Stomach (tissue), 9 donors: ENCODE data around the gene WHAMM. TPM values are rescaled to one million over a fixed set of nuclear protein-coding genes. Genes with fewer than 3 reads are reported as not detected.
A peak's percentile ranks its signal among the peaks of the same experiment; 100 is the strongest.

Experiments used
- DNase-seq, 2 donors: peaks; one replicate each; pipeline versions ENCODE4 v3.0.0 to v3.0.0-alpha.2; 2013 to 2019
- H3K27ac ChIP-seq, 5 donors: fragments of 200-600 bp in 4 of 5; sonication (generic) in 4 of 5; one replicate each; pipeline ENCODE4 v1.5.1; 2013 to 2019; ENCODE audit warnings: mild to moderate bottlenecking in 1 of 5, moderate library complexity in 1 of 5
- H3K27me3 ChIP-seq, 3 donors: fragments of 200-600 bp; sonication (generic); one replicate each; pipeline ENCODE4 v1.5.1; 2017 to 2019; ENCODE audit warnings: mixed run types in 1 of 3
- H3K36me3 ChIP-seq, 4 donors: fragments of 200-600 bp; sonication (generic); 1 replicate in 3 of 4; 2 replicates in 1 of 4; pipeline ENCODE4 v1.5.1; 2016 to 2019
- H3K4me1 ChIP-seq, 4 donors: fragments of 200-600 bp; sonication (generic); one replicate each; pipeline ENCODE4 v1.5.1; 2016 to 2019
- H3K4me3 ChIP-seq, 4 donors: fragments of 200-600 bp; sonication (generic) in 3 of 4; one replicate each; pipeline ENCODE4 v1.5.1; 2016 to 2019; ENCODE audit warnings: mild to moderate bottlenecking in 1 of 4
- H3K9me3 ChIP-seq, 4 donors: fragments of 200-600 bp; sonication (generic); one replicate each; pipeline ENCODE4 v1.5.1; 2016 to 2019
- EP300 ChIP-seq: sonication (generic); formaldehyde crosslinking; IDR thresholded peaks from one replicate; pipeline ENCODE4 v1.6.1; 2017; ENCODE audit warnings: antibody characterized with exemption
- POLR2A ChIP-seq, 4 donors: fragments of 450-650 bp; IDR thresholded peaks; one replicate each; pipeline ENCODE4 v1.6.1; 2016; ENCODE audit warnings: antibody characterized with exemption in 4 of 4, control low read depth in 2 of 4, mild to moderate bottlenecking in 1 of 4, moderate library complexity in 1 of 4
- POLR2AphosphoS5 ChIP-seq, 3 donors: sonication (generic); formaldehyde crosslinking; IDR thresholded peaks; one replicate each; pipeline ENCODE4 v1.6.1; 2016; ENCODE audit warnings: antibody characterized with exemption in 3 of 3
- WGBS, 5 donors: extraction: QIAGEN DNeasy Blood & Tissue Kit in 3 of 5; methylation state at CpG; one replicate each; pipeline versions ENCODE4 v1.1.5 to v1.1.7; 2013 to 2018; 5-methylcytosine and 5-hydroxymethylcytosine counted together
- intact Hi-C: fragments of 100-400 bp; cut with DNase I; formaldehyde crosslinking; loops from one replicate; pipeline ENCODE4 v1.15.1; 2023; ENCODE audit warnings: low total_unique reads
- polyA plus RNA-seq, 3 donors: library from polyadenylated mRNA; stranded (reverse); fragments of 200-250 nt; gene quantifications; one replicate each; pipeline ENCODE4 v1.2.3, GENCODE V29; 2013
- total RNA-seq, 5 donors: library from RNA; depleted of rRNA; stranded (reverse); fragments of >200 nt; gene quantifications; one replicate each; pipeline versions ENCODE4 v1.1.0 to v1.2.3, GENCODE V29; 2014 to 2016
- TF ChIP-seq, protein P1 (sequence below), 7 experiments: fragments of 450-650 bp in 4 of 7; fragments of 200-600 bp in 3 of 7; sonication (generic) in 3 of 7; IDR thresholded peaks; one replicate each; pipeline ENCODE4 v1.5.1; 2016 to 2019; ENCODE audit warnings: antibody characterized with exemption in 7 of 7, control low read depth in 2 of 7, mild to moderate bottlenecking in 1 of 7
- donor health status: healthy with polysubstance abuse.
- donor health status: Bipolar disorder and iron deficiency.
- donor health status: healthy.

The WHAMM gene
- total and polyA plus RNA-seq, 8 donors: 3.6 to 44.6 (median 7.3) TPM

DNA sequence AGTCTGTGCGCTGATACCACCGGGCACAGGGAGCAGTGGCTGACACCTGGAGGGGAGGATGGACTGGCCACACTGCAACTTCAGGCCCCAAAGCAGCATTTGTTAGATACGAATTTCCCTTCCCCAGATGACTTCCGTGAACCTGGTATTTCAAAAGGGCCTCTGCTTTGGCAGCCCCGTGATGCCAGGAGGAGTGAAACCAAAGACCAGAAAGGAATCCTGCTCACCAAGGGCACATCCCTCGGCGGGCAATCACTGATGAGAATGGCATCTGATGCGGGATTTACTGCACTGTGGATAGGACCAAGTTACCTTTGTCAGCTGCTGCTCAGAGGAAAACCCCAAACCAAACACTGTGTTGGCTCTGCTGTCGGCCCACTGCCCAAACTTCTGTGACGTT is 65.5 kb downstream of the WHAMM start:
- no peak overlapping the region for H3K4me3 ChIP-seq
- H3K9me3 ChIP-seq: no peaks in the 10 kb centered on the region
- intact Hi-C loops: no loop called here
- WGBS, 5 donors: 77 to 95% (median 85%) methylated on average over 10 of the region's 10 CpGs
- H3K36me3 ChIP-seq: peaks cover 5 to 39% (median 29%) of the 10 kb centered on the region in 4 donors
- H3K27ac ChIP-seq: no peak overlapping the region
- no peaks in the 10 kb centered on the region for H3K27me3 ChIP-seq
- peak in 1 of 2 donors; percentile 14 for DNase-seq
- TF ChIP-seq POLR2AphosphoS5 (IDR thresholded peaks at IDR 0.05) (no peak), EP300 (no peak), POLR2A (IDR thresholded peaks at IDR 0.05) (no peak)
- TF ChIP-seq, protein P1, sequence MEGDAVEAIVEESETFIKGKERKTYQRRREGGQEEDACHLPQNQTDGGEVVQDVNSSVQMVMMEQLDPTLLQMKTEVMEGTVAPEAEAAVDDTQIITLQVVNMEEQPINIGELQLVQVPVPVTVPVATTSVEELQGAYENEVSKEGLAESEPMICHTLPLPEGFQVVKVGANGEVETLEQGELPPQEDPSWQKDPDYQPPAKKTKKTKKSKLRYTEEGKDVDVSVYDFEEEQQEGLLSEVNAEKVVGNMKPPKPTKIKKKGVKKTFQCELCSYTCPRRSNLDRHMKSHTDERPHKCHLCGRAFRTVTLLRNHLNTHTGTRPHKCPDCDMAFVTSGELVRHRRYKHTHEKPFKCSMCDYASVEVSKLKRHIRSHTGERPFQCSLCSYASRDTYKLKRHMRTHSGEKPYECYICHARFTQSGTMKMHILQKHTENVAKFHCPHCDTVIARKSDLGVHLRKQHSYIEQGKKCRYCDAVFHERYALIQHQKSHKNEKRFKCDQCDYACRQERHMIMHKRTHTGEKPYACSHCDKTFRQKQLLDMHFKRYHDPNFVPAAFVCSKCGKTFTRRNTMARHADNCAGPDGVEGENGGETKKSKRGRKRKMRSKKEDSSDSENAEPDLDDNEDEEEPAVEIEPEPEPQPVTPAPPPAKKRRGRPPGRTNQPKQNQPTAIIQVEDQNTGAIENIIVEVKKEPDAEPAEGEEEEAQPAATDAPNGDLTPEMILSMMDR (IDR thresholded peaks at IDR 0.05): no peak
- peaks cover 0 to 13% (median 0%) of the 10 kb centered on the region in 4 donors for H3K4me1 ChIP-seq

DNA sequence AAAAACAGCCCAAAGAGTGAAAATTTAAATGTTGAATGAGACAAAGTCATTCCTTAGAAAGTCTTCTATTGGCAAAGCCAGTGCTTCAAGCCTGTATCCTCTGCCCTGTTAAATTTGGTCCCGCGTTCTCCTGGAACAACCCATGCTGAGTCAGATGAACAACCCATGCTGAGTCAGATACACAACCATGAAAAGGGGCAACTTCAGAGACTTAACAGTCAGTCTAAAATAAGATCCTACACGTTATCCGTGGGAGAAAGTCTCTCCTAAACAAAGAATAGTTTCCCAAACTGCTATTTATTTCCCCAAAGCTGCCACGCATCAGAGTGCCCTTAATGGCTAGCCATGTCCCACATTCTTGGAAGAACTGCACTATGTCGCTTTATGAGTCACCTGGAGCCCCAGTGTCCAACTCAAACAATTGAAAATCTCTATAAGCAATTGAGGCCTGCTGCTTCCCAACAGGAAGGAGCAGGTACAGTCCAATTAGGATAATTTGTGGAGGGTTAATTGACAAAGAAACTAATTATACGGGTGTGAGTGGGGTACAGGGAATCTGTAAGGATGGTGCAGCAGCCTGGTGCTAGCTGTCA is 66.1 kb downstream of the WHAMM start:
- Histone ChIP-seq H3K36me3 (peaks cover 5 to 39% (median 29%) of the 10 kb centered on the region in 4 donors), H3K4me3 (no peak overlapping the region), H3K27me3 (no peaks in the 10 kb centered on the region), H3K9me3 (no peaks in the 10 kb centered on the region), H3K4me1 (peaks cover 0 to 13% (median 0%) of the 10 kb centered on the region in 4 donors), H3K27ac (no peak overlapping the region)
- TF ChIP-seq POLR2A (IDR thresholded peaks at IDR 0.05) (no peak), POLR2AphosphoS5 (IDR thresholded peaks at IDR 0.05) (no peak), EP300 (no peak)
- TF ChIP-seq, protein P1 (IDR thresholded peaks at IDR 0.05): no peak
- intact Hi-C loops: no loop called here
- no peak for DNase-seq
- WGBS, 5 donors: 90 to 95% (median 93%) methylated on average over 7 of the region's 7 CpGs

DNA sequence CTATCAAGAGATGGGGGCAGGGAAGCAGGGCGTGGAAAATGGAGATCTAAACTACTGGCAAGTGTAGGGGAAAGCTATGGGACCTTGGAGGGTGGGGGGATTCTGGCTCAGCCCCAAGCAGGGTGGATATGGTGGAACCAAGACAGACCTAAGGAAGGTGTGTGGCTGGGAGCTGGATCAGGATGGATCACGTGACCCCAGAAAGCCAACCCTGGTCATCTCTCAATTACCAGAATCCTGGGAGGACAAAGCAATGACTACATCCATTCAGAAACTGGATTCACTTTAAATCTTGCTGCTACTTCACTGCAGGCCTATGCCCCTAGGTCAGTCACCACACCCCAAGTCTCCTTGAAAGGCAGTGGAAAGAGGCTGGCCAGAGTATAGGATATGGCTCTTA is 68.4 kb downstream of the WHAMM start:
- intact Hi-C loops: no loop called here
- Histone ChIP-seq H3K4me3 (no peak overlapping the region), H3K27ac (no peak overlapping the region), H3K36me3 (peaks cover 3 to 28% (median 24%) of the 10 kb centered on the region in 4 donors), H3K4me1 (no peaks in the 10 kb centered on the region), H3K9me3 (no peaks in the 10 kb centered on the region), H3K27me3 (no peaks in the 10 kb centered on the region)
- 83 to 98% (median 89%) methylated on average over 2 of the region's 2 CpGs for WGBS, 5 donors
- DNase-seq: no peak
- TF ChIP-seq, protein P1 (IDR thresholded peaks at IDR 0.05): no peak
- TF ChIP-seq EP300 (no peak), POLR2A (IDR thresholded peaks at IDR 0.05) (no peak), POLR2AphosphoS5 (IDR thresholded peaks at IDR 0.05) (no peak)

DNA sequence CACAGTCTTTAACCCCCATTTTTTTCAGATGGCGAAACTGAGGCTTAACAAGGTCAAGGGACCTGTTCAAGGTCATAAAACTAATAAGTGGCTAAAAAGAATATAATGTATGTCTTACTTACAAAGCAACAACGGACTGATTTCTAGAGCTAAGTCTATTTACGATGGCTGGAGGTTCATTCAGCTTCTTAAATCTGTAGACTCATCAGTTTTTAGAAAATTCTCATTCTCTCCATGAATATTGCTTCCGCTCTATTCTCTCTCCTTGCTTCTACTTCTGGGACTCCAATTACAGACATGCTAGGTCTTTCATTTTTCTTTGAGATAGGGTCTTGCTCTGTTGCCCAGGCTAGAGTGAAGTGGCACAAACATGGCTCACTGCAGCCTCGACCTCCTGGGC is 68.9 kb downstream of the WHAMM start:
- no peaks in the 10 kb centered on the region for H3K4me1 ChIP-seq
- TF ChIP-seq, protein P1 (IDR thresholded peaks at IDR 0.05): no peak
- no peak for TF ChIP-seq POLR2AphosphoS5 (IDR thresholded peaks at IDR 0.05)
- TF ChIP-seq EP300: no peak
- TF ChIP-seq POLR2A (IDR thresholded peaks at IDR 0.05): no peak
- intact Hi-C loops: no loop called here
- peaks cover 0 to 24% (median 19%) of the 10 kb centered on the region in 4 donors for H3K36me3 ChIP-seq
- H3K9me3 ChIP-seq: no peaks in the 10 kb centered on the region
- H3K27me3 ChIP-seq: no peaks in the 10 kb centered on the region
- H3K27ac ChIP-seq: no peak overlapping the region
- WGBS, 5 donors: 91 to 97% (median 93%) methylated on average over 5 of the region's 5 CpGs
- no peak for DNase-seq
- H3K4me3 ChIP-seq: no peak overlapping the region
